ES-I3 (cell line): ENCODE measurements around the gene CAST.

Source experiments
- H3K36me3 ChIP-seq: 2 replicates; pipeline ENCODE4 v1.6.1; 2013; ENCODE audit warnings: mild to moderate bottlenecking, low read length, control low read depth, moderate library complexity; ENCODE audit not compliant: insufficient read depth
- H3K4me1 ChIP-seq: 2 replicates; pipeline ENCODE4 v1.6.1; 2013; ENCODE audit warnings: mild to moderate bottlenecking, control low read depth, low read length; ENCODE audit not compliant: insufficient read depth
- H3K9ac ChIP-seq: 2 replicates; pipeline ENCODE4 v1.6.1; 2013; ENCODE audit warnings: low read depth, mild to moderate bottlenecking, low read length, moderate library complexity
- H3K9me3 ChIP-seq: 2 replicates; pipeline ENCODE4 v1.6.1; 2013; ENCODE audit warnings: mild to moderate bottlenecking, low read length, moderate library complexity; ENCODE audit not compliant: control insufficient read depth, insufficient read depth

CAST gene

GRCh38 chr5:96636046-96636445 is 26.1 kb upstream of the CAST start:
- no peaks in the 10 kb centered on the region for H3K9me3 ChIP-seq
- no peaks in the 10 kb centered on the region for H3K4me1 ChIP-seq
- H3K9ac ChIP-seq: no peak overlapping the region
- H3K36me3 ChIP-seq: no peaks in the 10 kb centered on the region

DNA sequence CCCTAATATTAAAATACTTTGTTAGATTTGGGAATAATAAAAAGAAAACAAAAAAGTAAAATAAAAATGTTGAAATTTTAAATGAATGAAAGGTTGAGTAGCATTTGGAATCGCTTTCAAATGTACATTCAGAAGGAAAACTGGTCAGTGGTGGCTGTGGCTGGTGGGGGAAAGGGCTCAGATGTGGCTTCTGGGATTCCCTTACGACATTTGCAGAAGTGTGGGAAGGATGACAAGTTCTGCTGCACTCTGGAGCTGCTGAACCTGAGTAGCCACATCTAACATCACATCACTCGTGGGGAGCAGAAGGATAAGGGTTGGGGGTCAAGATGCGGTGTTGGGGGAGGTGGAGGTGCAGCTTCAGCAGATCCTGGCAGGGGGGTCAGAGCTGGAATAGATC is 25.6 kb upstream of the CAST start:
- no peaks in the 10 kb centered on the region for H3K9me3 ChIP-seq
- H3K9ac ChIP-seq: no peak overlapping the region
- no peaks in the 10 kb centered on the region for H3K36me3 ChIP-seq
- H3K4me1 ChIP-seq: no peaks in the 10 kb centered on the region

- Histone ChIP-seq H3K36me3 (no peaks in the 10 kb centered on the region), H3K4me1 (no peaks in the 10 kb centered on the region), H3K9me3 (no peaks in the 10 kb centered on the region), H3K9ac (no peak overlapping the region)
Observed at GRCh38 chr5:96637196-96637595, 25.0 kb upstream of the CAST start.

DNA sequence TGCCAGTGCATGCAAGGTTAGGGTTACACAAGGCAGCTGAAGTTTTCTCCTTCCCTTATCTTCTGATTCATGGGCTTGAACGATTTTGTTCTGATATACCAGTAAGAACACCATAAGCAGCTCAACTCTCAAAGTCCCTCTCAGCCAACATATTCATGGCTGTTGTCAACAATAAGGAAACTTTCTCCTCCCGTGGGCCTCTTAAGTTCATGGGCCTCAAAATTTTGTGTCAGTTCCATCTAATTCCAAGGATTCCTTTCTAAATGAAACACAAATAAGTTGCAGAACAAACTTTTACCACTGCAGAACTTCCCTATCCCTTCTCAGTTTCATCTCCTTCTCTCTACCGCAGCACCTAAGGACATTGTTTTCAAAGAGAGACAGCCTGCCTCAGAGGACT is 23.6 kb upstream of the CAST start:
- Histone ChIP-seq H3K36me3 (no peaks in the 10 kb centered on the region), H3K9me3 (no peaks in the 10 kb centered on the region), H3K4me1 (no peaks in the 10 kb centered on the region), H3K9ac (no peak overlapping the region)

GRCh38 chr5:96640696-96641095 is 21.5 kb upstream of the CAST start:
- Histone ChIP-seq H3K4me1 (no peaks in the 10 kb centered on the region), H3K9me3 (no peaks in the 10 kb centered on the region), H3K36me3 (no peaks in the 10 kb centered on the region), H3K9ac (no peak overlapping the region)

- H3K9ac ChIP-seq: no peak overlapping the region
- no peaks in the 10 kb centered on the region for H3K9me3 ChIP-seq
- no peaks in the 10 kb centered on the region for H3K4me1 ChIP-seq
- H3K36me3 ChIP-seq: no peaks in the 10 kb centered on the region
Observed at GRCh38 chr5:96641368-96642280, 20.6 kb upstream of the CAST start.

DNA sequence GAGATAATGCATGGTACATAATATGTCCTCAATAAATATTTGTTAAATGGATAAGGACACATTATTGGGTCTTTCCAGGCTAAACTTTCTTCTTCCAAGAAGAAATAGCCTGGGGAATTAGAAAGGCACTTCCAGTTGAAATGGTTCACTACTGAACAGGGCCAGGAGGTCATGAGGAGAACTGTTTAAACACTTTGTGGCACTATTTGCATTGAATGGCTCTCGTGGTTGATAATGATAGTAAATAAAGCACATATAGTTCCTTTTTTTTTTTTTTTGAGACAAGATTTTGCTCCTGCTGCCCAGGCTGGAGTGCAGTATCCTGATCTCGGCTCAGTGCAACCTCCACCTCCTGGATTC is 19.9 kb upstream of the CAST start:
- H3K36me3 ChIP-seq: no peaks in the 10 kb centered on the region
- no peaks in the 10 kb centered on the region for H3K4me1 ChIP-seq
- H3K9me3 ChIP-seq: no peaks in the 10 kb centered on the region
- H3K9ac ChIP-seq: no peak overlapping the region

DNA sequence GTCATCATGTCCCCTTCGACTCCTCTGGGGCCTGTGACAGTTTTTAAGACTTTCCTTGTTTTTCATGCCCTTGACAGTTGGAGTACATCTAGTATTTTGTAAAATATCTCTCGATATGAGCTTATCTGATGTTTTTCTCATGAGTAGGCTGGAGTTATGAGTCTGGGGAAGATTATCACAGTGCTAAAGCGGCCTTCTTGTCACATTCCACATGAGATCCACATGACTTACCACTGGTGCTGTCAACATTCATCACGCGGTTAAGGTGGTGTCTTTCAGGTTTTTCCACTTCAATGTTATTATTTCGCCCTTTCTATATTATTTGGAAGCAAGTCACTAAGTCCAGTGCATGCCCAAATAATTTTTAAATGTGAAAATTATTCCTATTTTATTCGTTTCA is 17.1 kb upstream of the CAST start:
- Histone ChIP-seq H3K9me3 (no peaks in the 10 kb centered on the region), H3K4me1 (no peaks in the 10 kb centered on the region), H3K9ac (no peak overlapping the region), H3K36me3 (no peaks in the 10 kb centered on the region)

DNA sequence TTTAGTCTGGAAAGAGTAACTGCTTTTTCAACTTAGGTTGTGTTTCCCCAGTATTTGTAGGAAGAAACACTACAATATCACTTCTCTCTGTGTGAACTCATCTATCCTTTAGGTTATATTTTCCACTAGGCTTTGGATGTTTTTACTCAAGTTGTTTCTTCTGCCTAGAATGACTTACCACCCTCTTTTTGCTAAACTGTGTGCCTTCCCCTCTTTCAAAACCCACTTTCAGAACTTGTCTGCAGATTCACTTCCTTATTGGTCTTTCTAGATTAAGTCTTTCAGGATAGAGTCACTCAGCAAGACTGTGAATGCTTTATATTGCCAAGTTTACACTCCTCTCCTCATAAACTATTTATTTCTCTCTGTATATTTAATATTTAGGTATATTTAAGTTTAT is 14.2 kb upstream of the CAST start:
- Histone ChIP-seq H3K36me3 (no peaks in the 10 kb centered on the region), H3K4me1 (peaks cover 3% of the 10 kb centered on the region; the same call in 1 of the 2 replicates), H3K9ac (no peak overlapping the region), H3K9me3 (no peaks in the 10 kb centered on the region; the same call in 1 of the 2 replicates)

DNA sequence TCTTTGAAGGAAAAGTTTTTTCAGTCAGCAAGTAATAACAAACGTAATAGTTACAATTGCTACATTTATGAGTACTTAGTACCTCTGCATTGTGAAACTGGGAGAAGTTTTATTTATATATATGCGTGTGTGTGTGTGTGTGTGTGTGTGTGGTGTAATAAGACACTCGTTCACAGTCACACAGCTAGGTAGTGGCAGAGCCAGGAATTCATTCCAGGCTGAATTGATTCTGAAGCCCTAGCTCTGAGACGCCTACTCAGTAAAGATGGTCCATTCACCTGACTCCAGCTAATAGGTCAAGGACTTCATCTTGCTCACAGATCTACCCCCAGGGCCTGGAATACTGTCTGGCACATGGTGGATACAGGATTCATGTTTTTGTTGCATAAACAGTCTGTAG is 13.6 kb upstream of the CAST start:
- no peak overlapping the region for H3K9ac ChIP-seq
- peaks cover 3% of the 10 kb centered on the region; the same call in 1 of the 2 replicates for H3K4me1 ChIP-seq
- H3K9me3 ChIP-seq: no peaks in the 10 kb centered on the region; the same call in 1 of the 2 replicates
- H3K36me3 ChIP-seq: no peaks in the 10 kb centered on the region

DNA sequence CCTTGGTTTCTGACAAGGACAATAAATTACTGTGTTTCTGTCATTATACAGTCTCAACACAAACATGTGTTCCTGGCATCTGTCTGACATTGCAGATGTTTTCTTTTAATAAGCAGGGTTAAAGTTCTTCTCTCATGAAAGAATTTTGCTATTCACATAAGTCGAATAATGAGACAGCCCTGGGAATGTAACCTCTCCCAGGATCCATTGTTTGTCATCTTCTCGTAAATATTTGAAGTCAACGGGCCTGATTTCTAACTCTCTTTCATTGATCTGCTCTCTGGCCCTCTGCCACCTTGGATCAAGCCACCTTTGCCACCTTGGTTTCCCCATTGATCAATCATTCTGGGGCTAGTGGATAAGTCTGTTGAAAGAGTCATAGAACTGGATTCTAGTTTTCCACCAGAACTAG is 12.9 kb upstream of the CAST start:
- Histone ChIP-seq H3K9ac (no peak overlapping the region), H3K4me1 (peaks cover 3% of the 10 kb centered on the region; the same call in 1 of the 2 replicates), H3K9me3 (no peaks in the 10 kb centered on the region; the same call in 1 of the 2 replicates), H3K36me3 (no peaks in the 10 kb centered on the region)

- Histone ChIP-seq H3K36me3 (no peaks in the 10 kb centered on the region), H3K9ac (no peak overlapping the region), H3K9me3 (no peaks in the 10 kb centered on the region; the same call in 1 of the 2 replicates), H3K4me1 (peaks cover 3% of the 10 kb centered on the region; the same call in 1 of the 2 replicates)
Observed at GRCh38 chr5:96649681-96650540, 12.3 kb upstream of the CAST start.

- Histone ChIP-seq H3K9me3 (no peaks in the 10 kb centered on the region; the same call in 1 of the 2 replicates), H3K36me3 (no peaks in the 10 kb centered on the region), H3K4me1 (peaks cover 3% of the 10 kb centered on the region; the same call in 1 of the 2 replicates), H3K9ac (no peak overlapping the region)
Observed at GRCh38 chr5:96651047-96651446, 11.1 kb upstream of the CAST start.

DNA sequence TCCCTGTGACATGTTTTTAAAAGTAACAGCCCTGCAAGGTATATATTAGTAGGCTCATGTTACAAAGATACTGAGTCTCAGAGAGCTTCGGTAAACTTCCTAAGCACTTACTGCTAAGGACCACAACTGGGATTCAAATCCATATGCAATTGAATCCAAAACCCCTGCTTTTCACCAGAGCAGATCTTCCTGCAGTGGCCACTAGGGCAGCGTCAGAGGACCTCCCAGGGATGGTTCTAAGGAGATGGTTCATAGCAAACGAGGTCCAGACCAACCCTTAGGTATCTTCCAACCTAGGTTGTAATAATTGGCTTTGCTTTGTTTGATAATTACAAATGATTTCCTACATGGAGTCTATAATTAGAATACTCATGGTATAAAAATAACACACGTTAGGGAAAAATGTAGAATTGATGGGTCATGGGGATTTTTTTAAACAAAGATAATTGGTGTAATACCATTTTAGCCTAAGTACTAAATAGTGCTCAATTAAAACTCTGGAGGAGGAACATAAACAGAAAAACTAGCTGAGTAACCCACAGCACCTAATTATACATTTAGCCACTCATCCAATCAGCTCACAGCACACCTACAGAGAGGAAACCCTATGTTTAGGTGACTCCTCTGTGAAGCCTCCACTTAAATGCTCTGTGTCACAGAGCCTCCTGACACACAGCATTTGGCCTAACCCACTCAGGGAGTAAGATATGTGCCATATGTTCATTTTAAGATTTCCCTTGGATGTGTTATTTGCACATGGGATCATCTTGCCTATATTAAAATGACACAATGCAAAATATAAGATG is 10.0 kb upstream of the CAST start:
- Histone ChIP-seq H3K36me3 (no peaks in the 10 kb centered on the region), H3K9ac (no peak overlapping the region), H3K4me1 (peaks cover 3% of the 10 kb centered on the region; the same call in 1 of the 2 replicates), H3K9me3 (no peaks in the 10 kb centered on the region; the same call in 1 of the 2 replicates)
